ENCODE results near the gene VEGFB.

Gene VEGFB

GRCh38 chr11:64249038-64249437, 14.7 kb downstream of the VEGFB start:
- DNase-seq (ENCODE audit: extremely low read depth, low read depth): no peak
- no peak for TF ChIP-seq CTCF (IDR thresholded peaks at IDR 0.05; ENCODE audit: low read depth, low read length)

GRCh38 chr11:64249563-64250414, 15.4 kb downstream of the VEGFB start:
- no peak for DNase-seq (ENCODE audit: extremely low read depth, low read depth)
- no peak for TF ChIP-seq CTCF (IDR thresholded peaks at IDR 0.05; ENCODE audit: low read depth, low read length)

GRCh38 chr11:64250415-64251015, 16.1 kb downstream of the VEGFB start:
- DNase-seq (ENCODE audit: extremely low read depth, low read depth): no peak
- TF ChIP-seq CTCF (IDR thresholded peaks at IDR 0.05; ENCODE audit: low read depth, low read length): no peak

- peak; percentile 40 for TF ChIP-seq CTCF (IDR thresholded peaks at IDR 0.05; ENCODE audit: low read depth, low read length)
- no peak for DNase-seq (ENCODE audit: extremely low read depth, low read depth)
Observed at GRCh38 chr11:64251016-64251752, 16.8 kb downstream of the VEGFB start, which contains the start of gene PLCB3. TSS of gene PLCB3 (plus strand) at chr11:64251530. CDS start at chr11:64251650, 120 bp downstream.

- TF ChIP-seq CTCF (IDR thresholded peaks at IDR 0.05; ENCODE audit: low read depth, low read length): no peak
- no peak for DNase-seq (ENCODE audit: extremely low read depth, low read depth)
Observed at GRCh38 chr11:64251753-64252002, 17.3 kb downstream of the VEGFB start.

GRCh38 chr11:64252003-64252872, 17.9 kb downstream of the VEGFB start:
- peak; percentile 36 for TF ChIP-seq CTCF (IDR thresholded peaks at IDR 0.05; ENCODE audit: low read depth, low read length)
- DNase-seq (ENCODE audit: extremely low read depth, low read depth): no peak
